ENCODE data around the gene ENPP7.

Gene ENPP7

DNA sequence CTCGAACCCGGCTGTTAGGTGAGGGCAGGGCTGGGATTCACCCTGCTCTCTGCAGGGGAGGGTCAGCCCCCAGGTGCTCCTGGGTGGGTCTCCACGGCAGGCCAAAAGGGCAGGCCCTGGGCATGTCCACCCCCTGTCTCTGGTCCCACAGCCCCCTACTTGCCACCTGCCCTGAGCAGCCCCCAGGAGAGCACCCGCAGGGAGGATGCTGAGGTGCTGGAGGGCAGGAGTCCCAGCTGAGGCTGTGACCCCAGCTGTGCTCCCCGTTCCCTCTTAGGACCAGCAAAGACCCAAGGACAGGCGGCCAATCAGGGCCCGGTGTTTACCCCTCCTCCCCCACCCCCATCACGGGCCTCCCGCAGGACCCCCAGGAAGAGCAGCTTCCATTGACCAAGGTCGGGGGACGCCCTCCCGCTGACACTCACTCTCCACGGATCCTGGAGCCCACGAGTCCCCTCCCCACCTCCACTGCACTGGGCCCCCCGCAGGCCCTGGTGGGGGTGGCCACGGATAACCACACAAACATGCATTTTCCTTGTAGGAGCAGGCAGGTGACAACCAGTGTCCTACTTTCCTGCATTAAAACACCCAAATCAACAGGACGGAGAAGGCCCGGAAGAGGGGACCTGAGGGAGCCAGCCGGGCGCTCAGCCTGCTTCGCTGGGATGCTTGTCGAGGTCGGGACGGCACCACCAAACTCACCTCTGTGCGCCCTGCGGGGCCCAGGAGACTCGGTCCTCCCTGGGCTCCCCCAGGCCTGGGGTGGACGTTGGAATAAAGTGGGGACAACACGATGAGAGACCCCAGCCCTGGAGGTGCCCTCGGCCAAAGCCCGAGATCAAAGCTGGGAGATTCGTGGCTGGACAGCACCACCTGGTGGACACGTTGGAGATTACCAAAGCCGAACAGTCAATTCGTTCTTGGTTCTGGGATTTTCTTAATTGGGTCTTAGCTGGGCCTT, 22.5 kb upstream of the ENPP7 start:
- Histone ChIP-seq H3K4me1 (ENCODE audit: low read length) (0 out of 2 replicates have a peak, but pooled peaks cover 2% of the 10 kb centered on the region), H3K79me2 (ENCODE audit: low read length) (no peaks in the 10 kb centered on the region), H3K4me3 (ENCODE audit: low read length) (no peak overlapping the region), H3K9ac (ENCODE audit: low read length) (no peak overlapping the region), H3K9me2 (replicated peaks; ENCODE audit: insufficient read depth, low read length) (no peaks in the 10 kb centered on the region), H3K27me3 (replicated peaks; ENCODE audit: insufficient read depth, low read length) (peaks cover 73% of the 10 kb centered on the region), H2AFZ (ENCODE audit: low read length) (no peak overlapping the region), H4K20me1 (ENCODE audit: insufficient read depth, low read length) (no peaks in the 10 kb centered on the region), H3K9me3 (replicated peaks; ENCODE audit: insufficient read depth, low read length) (no peaks in the 10 kb centered on the region), H3K36me3 (replicated peaks; ENCODE audit: insufficient read depth, low read length) (no peaks in the 10 kb centered on the region), H3K4me2 (ENCODE audit: low read depth, low read length) (no peak overlapping the region), H3F3A (ENCODE audit: insufficient read depth, low read length) (no peaks in the 10 kb centered on the region), H3K27ac (ENCODE audit: low read length) (no peak overlapping the region)
- peak; percentile 40 for DNase-seq
- TF ChIP-seq, protein P1, sequence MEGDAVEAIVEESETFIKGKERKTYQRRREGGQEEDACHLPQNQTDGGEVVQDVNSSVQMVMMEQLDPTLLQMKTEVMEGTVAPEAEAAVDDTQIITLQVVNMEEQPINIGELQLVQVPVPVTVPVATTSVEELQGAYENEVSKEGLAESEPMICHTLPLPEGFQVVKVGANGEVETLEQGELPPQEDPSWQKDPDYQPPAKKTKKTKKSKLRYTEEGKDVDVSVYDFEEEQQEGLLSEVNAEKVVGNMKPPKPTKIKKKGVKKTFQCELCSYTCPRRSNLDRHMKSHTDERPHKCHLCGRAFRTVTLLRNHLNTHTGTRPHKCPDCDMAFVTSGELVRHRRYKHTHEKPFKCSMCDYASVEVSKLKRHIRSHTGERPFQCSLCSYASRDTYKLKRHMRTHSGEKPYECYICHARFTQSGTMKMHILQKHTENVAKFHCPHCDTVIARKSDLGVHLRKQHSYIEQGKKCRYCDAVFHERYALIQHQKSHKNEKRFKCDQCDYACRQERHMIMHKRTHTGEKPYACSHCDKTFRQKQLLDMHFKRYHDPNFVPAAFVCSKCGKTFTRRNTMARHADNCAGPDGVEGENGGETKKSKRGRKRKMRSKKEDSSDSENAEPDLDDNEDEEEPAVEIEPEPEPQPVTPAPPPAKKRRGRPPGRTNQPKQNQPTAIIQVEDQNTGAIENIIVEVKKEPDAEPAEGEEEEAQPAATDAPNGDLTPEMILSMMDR (IDR thresholded peaks at IDR 0.05; ENCODE audit: low read length): peak; percentile 61
- TF ChIP-seq EZH2 (optimal IDR thresholded peaks at IDR 0.05; ENCODE audit: low read depth, low read length): no peak
- TF ChIP-seq EZH2phosphoT487 (IDR thresholded peaks at IDR 0.05; ENCODE audit: low read length): no peak

DNA sequence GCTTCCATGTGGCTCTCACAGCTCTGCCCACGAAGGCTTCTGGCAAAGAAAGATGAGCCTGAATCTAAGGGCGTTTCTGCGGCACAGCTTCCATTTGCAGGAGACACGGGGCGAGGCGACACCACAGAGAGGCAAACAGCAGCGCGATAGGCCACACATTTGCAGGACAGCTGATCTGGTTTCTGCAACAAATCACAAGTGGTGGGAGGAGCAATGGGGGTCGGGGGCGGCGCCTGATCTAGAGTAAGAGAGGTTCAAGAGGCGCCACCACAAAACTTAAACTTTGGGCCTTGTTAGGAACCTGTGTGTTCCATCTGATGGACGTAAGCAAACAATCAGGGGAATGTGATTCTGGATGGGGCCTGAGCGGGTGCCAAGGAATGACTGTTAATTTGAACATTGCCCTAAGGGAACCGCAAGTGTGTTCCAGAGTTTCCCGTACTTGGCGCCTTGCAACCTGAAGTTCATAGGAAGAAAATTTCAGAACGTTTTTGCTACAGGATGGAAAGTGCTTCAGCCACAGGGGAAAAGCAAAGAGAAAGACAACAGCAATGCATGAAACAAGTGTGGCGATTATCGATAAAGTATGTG, 18.9 kb upstream of the ENPP7 start:
- Histone ChIP-seq H4K20me1 (ENCODE audit: insufficient read depth, low read length) (no peaks in the 10 kb centered on the region), H3F3A (ENCODE audit: insufficient read depth, low read length) (no peaks in the 10 kb centered on the region), H3K27me3 (replicated peaks; ENCODE audit: insufficient read depth, low read length) (peaks cover 74% of the 10 kb centered on the region), H3K9ac (ENCODE audit: low read length) (no peak overlapping the region), H3K4me1 (ENCODE audit: low read length) (0 out of 2 replicates have a peak, but pooled peaks cover 2% of the 10 kb centered on the region), H3K4me2 (ENCODE audit: low read depth, low read length) (no peak overlapping the region), H3K36me3 (replicated peaks; ENCODE audit: insufficient read depth, low read length) (no peaks in the 10 kb centered on the region), H3K79me2 (ENCODE audit: low read length) (no peaks in the 10 kb centered on the region), H2AFZ (ENCODE audit: low read length) (no peak overlapping the region), H3K9me3 (replicated peaks; ENCODE audit: insufficient read depth, low read length) (no peaks in the 10 kb centered on the region), H3K27ac (ENCODE audit: low read length) (no peak overlapping the region), H3K4me3 (ENCODE audit: low read length) (no peak overlapping the region), H3K9me2 (replicated peaks; ENCODE audit: insufficient read depth, low read length) (no peaks in the 10 kb centered on the region)
- DNase-seq: no peak
- TF ChIP-seq, protein P1 (IDR thresholded peaks at IDR 0.05; ENCODE audit: low read length): no peak
- TF ChIP-seq EZH2phosphoT487 (IDR thresholded peaks at IDR 0.05; ENCODE audit: low read length): no peak
- TF ChIP-seq EZH2 (optimal IDR thresholded peaks at IDR 0.05; ENCODE audit: low read depth, low read length): no peak

DNA sequence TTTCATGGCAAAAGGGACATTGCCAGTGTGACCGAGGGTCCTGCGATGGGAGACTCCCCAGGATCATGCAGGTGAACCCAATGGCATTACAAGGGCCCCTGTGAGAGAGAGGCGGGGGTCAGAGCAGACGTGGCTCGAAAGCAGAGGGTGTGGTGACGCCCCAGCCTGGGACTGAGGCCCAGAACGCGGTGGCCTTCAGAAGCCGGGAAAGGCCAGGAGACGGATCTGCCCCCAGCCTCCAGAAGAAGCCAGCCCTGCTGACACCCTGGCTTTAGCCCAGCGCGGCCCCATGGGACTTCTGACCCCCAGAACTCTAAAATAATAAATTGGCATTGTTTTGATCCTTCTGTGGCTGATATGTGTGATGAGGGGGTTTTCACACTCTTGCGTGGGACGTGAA, 17.4 kb upstream of the ENPP7 start:
- DNase-seq: no peak
- no peak overlapping the region for H2AFZ ChIP-seq (ENCODE audit: low read length)
- no peaks in the 10 kb centered on the region for H3K36me3 ChIP-seq (replicated peaks; ENCODE audit: insufficient read depth, low read length)
- H4K20me1 ChIP-seq (ENCODE audit: insufficient read depth, low read length): no peaks in the 10 kb centered on the region
- no peak overlapping the region for H3K9ac ChIP-seq (ENCODE audit: low read length)
- H3K4me3 ChIP-seq (ENCODE audit: low read length): no peak overlapping the region
- H3K79me2 ChIP-seq (ENCODE audit: low read length): no peaks in the 10 kb centered on the region
- H3K27me3 ChIP-seq (replicated peaks; ENCODE audit: insufficient read depth, low read length): peaks cover 74% of the 10 kb centered on the region
- no peaks in the 10 kb centered on the region for H3K9me2 ChIP-seq (replicated peaks; ENCODE audit: insufficient read depth, low read length)
- H3F3A ChIP-seq (ENCODE audit: insufficient read depth, low read length): no peaks in the 10 kb centered on the region
- no peak for TF ChIP-seq EZH2 (optimal IDR thresholded peaks at IDR 0.05; ENCODE audit: low read depth, low read length)
- no peak for TF ChIP-seq EZH2phosphoT487 (IDR thresholded peaks at IDR 0.05; ENCODE audit: low read length)
- TF ChIP-seq, protein P1 (IDR thresholded peaks at IDR 0.05; ENCODE audit: low read length): no peak
- H3K27ac ChIP-seq (ENCODE audit: low read length): no peak overlapping the region
- H3K4me1 ChIP-seq (ENCODE audit: low read length): 0 out of 2 replicates have a peak, but pooled peaks cover 2% of the 10 kb centered on the region
- no peak overlapping the region for H3K4me2 ChIP-seq (ENCODE audit: low read depth, low read length)
- H3K9me3 ChIP-seq (replicated peaks; ENCODE audit: insufficient read depth, low read length): no peaks in the 10 kb centered on the region
